GM18868 (cell line): ENCODE results near the gene PPIF.

Experiments
- ATAC-seq: cut with Tn5 transposase; IDR thresholded peaks from one replicate; pipeline ENCODE4 v1.9.1; 2021; ENCODE audit warnings: mild to moderate bottlenecking, moderate library complexity; ENCODE audit not compliant: unreplicated experiment

PPIF gene

GRCh38 chr10:79399223-79399831, 52.1 kb downstream of the PPIF start:
- ATAC-seq: no peak

- peak; percentile 72 for ATAC-seq
Measured at GRCh38 chr10:79400146-79401004, 53.1 kb downstream of the PPIF start.

GRCh38 chr10:79401015-79401921, 54.0 kb downstream of the PPIF start:
- no peak for ATAC-seq

- ATAC-seq: no peak
Measured at GRCh38 chr10:79402625-79402946, 55.3 kb downstream of the PPIF start.

- ATAC-seq: no peak
Measured at GRCh38 chr10:79402951-79403350, 55.7 kb downstream of the PPIF start.

- no peak for ATAC-seq
Measured at GRCh38 chr10:79403441-79404230, 56.4 kb downstream of the PPIF start.

GRCh38 chr10:79404231-79404609, 57.0 kb downstream of the PPIF start:
- ATAC-seq: no peak

GRCh38 chr10:79404690-79405131, 57.4 kb downstream of the PPIF start:
- no peak for ATAC-seq
